HG03135 (cell line): Measurements from ENCODE around the gene ST3GAL3.
"Not testable (repeated sequence)": the region's sequence is repeated elsewhere in the genome, so short reads cannot be mapped to it uniquely, and the experiment has no call there.

Source experiments
- ATAC-seq: cut with Tn5 transposase; IDR thresholded peaks from one replicate; pipeline ENCODE4 v1.9.1; 2021; ENCODE audit warnings: mild to moderate bottlenecking, moderate library complexity; ENCODE audit not compliant: unreplicated experiment

Gene ST3GAL3

GRCh38 chr1:43699281-43699680, 8.1 kb upstream of the ST3GAL3 start:
- ATAC-seq: no peak

GRCh38 chr1:43703836-43704235, 3.5 kb upstream of the ST3GAL3 start:
- ATAC-seq: no peak

GRCh38 chr1:43704838-43705237, 2.5 kb upstream of the ST3GAL3 start:
- ATAC-seq: no peak

GRCh38 chr1:43705334-43705733, 2.0 kb upstream of the ST3GAL3 start:
- ATAC-seq: no peak

DNA sequence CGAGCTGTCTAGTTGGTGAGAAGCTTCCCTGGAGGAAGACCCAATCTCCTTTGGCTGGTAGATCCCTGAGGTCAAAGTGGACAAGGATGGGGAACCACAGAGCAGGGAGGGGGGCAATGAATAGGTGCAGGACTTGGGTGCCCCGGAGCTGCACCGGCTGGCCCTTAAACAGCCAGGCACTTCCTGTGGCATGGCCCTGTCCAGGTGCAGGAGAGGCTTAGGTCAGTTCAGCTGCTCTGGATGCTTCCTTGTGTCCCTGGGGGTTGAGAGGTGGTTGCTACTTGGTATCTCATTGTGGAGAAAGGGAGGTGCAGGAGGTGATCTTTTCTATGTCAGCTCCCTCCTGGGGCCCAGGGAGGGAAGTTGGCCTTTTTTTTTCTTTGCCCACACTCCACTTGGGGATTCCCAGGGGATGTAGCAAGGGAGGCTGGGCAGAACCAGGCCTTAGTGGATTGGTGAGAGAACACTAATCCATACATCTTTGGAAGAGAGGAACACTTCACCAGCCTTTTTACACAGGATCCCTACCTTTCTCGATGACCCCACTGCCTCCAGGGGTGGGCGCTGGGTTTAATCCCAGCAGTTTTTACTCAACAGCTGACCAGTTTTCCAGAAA, 1.2 kb upstream of the ST3GAL3 start:
- ATAC-seq: no peak

DNA sequence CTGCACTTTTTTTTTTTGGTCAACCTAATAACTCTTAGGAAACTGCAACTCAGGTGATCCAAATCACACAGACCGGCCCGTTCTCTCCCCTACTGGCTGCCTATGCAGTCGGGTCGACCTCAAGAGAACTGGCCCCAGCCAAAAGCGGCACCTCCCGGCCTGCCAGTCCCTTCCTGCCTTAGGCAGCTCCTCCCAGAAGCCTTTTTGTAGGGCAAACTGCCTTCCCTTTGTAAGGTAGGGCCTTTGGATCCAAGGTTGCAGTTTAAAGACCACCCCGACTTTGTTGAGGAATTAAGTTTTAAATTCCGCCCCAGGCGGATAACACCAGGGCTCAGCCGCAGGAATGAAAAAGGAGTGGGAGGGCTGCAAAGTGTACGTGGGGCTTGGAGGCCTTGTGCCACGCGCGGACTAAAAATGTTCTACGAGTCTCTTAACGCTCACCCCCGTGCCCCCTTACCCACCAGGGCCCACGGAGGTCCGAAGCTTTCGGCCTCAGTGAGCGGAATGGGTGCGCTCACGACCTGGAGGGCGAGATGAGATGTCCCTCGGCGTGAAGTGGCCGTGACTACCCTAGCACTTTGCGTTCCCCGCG, 642 bp upstream of the ST3GAL3 start:
- ATAC-seq: no peak

GRCh38 chr1:43708002-43708410, 670 bp downstream of the ST3GAL3 start:
- no peak for ATAC-seq

GRCh38 chr1:43711049-43711448, 3.7 kb downstream of the ST3GAL3 start:
- ATAC-seq: no peak

DNA sequence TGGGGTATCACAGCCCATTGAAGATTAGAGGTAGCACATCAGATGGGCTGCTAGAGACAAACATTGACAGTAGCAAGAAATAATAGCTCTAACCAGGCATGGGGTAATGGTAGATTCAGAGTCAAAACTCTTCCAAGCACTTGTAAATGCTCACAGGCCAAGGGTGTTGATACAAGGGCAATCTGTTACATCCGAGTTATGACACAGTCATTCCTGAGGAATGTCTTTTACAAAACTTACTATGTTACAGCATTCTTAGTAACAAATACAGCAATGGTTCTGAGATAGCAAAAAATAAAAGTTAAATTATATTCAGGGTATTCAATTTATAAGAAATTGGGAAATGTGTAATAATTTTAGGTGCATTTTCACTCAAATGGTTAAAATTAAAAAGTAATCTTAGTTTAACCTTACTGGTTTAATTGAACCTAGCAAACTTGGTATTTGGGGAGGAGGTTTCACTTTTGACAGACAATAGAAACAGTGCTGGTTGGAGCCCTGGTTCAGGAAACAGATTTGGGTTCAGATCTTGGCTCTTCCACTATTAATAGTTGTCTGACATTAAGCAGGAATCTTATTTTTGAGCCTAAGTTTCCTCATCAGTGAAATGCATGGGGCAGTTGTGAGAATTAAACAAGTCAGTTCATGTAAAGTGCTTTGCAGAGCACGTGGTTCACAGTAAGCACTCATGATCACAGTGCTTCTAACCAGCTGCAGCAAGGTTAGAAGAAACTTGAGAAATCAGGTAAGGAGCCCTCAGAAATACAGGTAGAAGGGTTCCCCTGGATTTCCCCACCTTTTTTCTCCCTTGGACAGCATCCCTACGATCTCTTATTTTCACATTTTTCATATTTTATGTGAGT, 4.4 kb downstream of the ST3GAL3 start:
- ATAC-seq: no peak

- no peak for ATAC-seq
Measured at GRCh38 chr1:43716559-43717281, 9.4 kb downstream of the ST3GAL3 start.

DNA sequence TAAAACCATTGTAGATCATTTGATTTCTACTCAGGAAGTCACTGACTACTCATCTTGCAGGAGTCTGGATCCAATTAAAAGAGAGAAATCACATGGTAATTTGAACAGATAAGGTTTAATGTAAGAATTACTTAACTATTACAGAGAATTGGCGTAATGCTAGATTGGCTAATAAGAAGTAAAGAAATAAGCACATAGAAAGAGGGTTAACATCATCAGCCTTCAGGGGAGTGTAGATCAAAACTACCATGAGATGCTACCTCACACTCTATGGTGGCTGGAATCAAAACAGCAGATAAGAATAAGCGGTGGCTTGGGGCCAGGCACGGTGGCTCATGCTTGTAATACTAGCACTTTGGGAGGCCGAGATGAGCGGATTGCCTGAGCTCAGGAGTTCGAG, 11.7 kb downstream of the ST3GAL3 start:
- ATAC-seq: no peak

DNA sequence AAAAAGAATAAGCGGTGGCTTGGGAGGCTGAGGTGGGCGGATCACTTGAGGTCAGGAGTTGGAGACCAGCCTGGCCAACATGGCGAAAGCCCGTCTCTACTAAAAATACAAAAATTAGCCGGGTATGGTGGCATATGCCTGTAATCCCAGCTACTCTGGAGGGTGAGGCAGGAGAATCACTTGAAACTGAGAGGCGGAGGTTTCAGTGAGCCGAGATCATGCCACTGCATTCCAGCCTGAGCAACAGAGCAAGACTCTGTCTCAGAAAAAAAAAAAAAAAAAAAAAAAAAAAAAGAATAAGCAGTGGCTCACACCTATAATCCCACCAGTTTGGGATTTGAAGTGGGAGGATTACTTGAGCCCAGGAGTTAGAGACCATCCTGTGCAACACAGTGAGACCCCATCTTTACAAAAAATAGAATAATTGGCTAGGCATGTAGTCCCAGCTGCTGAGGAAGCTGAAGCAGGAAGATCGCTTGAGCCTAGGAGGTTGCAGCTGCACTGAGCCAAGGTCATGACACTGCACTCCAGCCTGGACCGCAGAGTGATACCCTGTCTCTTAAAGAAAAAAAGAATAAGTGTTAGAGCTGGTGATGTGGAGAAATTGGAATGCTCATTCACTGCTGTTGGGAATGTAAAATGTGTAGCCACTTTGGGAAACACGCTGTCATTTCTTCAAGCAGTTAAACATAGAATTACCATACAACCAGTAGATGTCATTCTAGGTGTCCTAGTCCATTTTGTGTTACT, 12.5 kb downstream of the ST3GAL3 start:
- not testable (repeated sequence) for ATAC-seq

DNA sequence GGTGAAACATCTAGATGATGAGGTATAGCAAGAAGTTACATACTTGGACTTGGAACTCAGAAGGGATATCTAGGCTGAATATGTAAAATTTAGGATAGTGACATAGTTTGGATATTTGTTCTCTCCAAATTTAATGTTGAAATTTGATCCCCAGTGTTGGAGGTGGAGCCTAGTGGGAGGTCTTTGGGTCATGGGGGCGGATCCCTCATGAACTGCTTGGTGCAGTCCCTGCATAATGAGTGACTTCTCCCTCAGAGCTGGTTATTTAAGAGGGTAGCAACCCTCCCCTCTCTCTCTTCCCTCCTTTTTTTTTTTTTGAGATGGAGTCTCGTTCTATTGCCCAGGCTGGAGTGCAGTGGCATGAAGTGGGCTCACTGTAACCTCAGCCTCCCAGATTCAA, 15.5 kb downstream of the ST3GAL3 start:
- ATAC-seq: no peak

GRCh38 chr1:43729816-43730463, 22.6 kb downstream of the ST3GAL3 start:
- ATAC-seq: no peak

- ATAC-seq: no peak
Measured at GRCh38 chr1:43731867-43732531, 24.7 kb downstream of the ST3GAL3 start.

DNA sequence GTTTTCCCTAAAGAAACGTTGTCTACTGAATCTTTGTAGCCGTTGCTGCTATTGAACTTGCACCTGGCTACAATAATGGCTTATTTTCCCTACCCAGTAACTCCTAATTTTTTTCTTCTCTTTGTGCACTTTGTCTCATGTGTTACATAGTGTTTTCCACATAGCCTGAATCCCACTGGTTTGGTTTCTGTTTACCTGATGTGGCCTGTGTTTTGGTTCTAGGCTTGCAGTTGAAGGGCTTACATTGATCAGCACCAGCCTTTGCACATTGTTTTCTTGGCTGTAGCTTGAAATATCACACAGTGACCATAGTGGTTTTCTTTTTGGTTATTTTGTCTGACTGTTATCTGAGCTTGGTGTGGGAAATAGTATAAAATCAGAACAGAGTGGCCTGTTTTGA, 29.5 kb downstream of the ST3GAL3 start:
- ATAC-seq: no peak

GRCh38 chr1:43742026-43742425, 34.7 kb downstream of the ST3GAL3 start:
- ATAC-seq: no peak

DNA sequence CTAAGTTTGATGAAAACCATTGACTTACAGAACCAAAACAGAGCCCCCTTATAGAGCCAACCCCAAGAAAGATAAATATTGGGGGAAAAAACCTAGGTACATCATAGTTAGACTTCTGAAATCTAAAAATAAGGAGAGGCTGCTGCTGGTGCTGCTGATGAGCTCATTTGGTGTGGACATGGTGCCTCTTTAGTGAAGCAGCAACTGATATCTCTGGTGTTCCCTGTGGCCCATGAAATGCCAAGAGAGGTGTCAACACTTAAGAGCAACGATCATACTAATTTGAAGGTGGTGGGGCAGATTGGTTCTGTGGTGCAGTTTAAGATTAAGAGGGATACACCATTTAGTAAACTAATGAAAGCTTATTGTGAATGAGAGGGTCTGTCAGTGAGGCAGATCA, 35.9 kb downstream of the ST3GAL3 start:
- ATAC-seq: no peak

DNA sequence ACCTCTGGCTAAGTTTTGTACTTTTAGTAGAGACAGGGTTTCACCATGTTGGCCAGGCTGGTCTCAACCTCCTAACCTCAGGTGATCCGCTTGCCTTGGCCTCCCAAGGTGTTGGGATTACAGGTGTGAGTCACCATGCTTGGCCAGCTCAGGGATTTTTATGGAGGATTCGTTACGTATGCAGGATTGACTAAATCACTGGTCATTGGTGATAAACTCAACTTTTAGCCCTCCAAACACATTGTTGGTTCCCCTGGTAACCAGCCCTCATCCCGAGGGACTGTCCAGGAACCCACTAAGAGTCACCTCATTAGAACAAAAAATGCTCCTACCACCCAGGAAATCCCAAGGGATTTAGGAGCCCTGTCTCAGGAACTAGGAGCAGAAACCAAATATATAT, 40.4 kb downstream of the ST3GAL3 start:
- ATAC-seq: no peak

GRCh38 chr1:43750083-43750482, 42.7 kb downstream of the ST3GAL3 start:
- no peak for ATAC-seq
